ENCODE data around the gene PYGO2.

PYGO2 gene, protein sequence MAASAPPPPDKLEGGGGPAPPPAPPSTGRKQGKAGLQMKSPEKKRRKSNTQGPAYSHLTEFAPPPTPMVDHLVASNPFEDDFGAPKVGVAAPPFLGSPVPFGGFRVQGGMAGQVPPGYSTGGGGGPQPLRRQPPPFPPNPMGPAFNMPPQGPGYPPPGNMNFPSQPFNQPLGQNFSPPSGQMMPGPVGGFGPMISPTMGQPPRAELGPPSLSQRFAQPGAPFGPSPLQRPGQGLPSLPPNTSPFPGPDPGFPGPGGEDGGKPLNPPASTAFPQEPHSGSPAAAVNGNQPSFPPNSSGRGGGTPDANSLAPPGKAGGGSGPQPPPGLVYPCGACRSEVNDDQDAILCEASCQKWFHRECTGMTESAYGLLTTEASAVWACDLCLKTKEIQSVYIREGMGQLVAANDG

DNA sequence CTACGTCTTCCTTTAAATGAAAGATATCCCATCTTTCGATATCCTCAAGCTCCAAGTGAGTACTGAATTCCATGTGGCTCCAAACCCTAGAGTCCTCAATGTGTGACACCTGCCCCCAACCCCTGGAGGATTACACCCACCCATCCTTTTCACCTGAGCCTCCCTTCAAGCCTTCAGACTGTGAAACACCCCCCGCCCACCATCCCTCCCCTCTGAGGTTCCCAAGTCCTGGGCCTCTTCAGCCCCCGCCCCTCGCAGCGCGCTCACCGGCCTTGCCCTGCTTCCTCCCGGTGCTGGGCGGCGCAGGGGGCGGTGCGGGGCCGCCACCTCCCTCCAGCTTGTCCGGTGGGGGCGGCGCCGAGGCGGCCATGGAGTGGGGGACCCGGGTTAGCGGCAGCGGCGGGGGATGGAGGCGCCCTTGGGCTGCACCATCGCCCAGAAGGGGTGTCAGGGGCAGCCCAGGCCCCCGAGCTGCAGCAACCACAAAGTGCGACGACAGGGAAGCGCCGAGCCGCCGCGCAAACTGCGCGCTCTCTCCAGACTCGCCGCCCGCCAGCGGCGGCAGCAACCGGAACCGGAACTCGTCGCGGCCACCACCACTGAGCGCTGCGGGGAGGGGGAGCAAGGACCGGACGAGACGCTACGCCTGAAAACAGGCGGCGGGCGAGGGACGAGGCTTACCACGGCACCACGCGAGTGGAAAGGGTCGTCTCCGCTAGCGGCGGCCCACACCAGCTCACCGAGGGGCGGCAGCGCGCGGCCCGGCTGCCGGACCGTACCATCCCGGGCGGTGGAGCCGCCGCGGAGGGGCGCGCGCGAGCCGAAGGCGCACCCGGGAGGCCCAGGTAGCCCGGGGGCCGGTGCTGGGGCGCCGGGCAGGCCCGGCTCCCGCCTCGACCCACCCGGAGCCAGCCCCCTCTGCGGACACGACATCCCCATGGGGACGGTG is at the start of gene PYGO2:
PYGO2 (minus strand) TSS at position 576 of the 949 bp plus-strand sequence; CDS start at position 370, 206 bp downstream.
- Mint-ChIP-seq H3K9me3 (ENCODE audit: low read depth) (no peaks in the 10 kb centered on the region), H3K36me3 (no peaks in the 10 kb centered on the region), H3K27ac (peak within 1 kb of the TSS; percentile 92), H3K27me3 (no peaks in the 10 kb centered on the region), H3K4me3 (peak within 1 kb of the TSS; percentile 97), H3K4me1 (ENCODE audit: low read depth) (peaks cover 36% of the 10 kb centered on the region)

DNA sequence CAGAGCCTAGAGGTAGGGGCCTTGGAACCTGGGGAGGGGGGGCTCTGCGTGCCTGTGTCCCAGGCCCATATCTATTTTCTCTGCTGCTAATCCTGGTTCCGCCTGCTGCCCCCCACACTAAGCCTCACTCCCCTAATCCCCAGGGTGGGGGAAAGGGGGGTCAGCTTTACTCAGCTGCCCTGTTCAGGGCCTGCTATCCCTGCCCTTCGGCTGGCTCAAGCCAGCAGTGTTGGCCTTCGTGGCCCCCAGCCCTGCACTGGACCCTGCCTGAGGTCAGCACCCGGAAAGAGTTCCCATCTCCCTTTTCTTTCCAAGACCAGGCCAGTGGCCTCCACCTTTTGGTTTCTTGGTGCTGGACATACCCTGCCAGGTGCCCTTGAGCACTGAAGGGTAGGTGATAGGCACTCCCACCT is 49.4 kb upstream of the PYGO2 start:
- Mint-ChIP-seq H3K9me3 (ENCODE audit: low read depth) (no peaks in the 10 kb centered on the region), H3K27me3 (no peaks in the 10 kb centered on the region), H3K27ac (no peak overlapping the region), H3K36me3 (no peaks in the 10 kb centered on the region), H3K4me3 (no peak overlapping the region), H3K4me1 (ENCODE audit: low read depth) (peaks cover 65% of the 10 kb centered on the region)

DNA sequence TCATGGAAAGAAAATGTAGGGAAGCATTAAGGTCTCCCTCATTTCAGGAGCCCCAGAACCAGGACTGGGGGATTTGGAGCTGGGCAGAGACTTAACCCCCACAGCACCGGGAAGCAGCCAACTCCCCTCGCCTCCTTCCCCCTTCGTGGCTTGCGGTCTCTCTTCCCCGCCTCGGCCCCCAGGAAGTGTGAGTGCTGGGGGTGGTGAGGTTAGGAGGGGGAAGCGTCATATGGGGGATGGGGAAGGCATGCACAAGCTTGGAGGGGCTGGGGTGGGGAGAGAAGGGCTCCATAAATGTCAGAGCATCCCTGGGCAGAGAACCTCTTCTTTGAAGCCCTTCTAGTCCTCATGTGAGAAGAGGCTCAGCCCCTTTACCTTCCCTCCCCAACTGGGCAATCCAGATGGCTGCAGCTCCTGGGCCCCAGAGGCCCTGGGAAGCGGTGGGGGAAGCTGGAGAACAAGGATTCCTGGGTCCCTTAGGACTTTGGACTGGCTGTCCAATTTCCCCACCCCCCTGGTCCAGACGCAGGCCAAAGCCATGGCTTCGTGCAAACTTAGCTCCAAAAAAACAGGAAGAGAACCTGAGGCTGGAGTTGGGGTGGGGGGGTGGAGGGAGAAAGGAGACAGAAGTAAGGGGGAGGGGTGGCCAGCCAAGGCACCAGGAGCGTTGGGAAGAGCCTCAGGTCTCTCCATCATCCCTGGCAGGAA is 48.8 kb upstream of the PYGO2 start:
- Mint-ChIP-seq H3K9me3 (ENCODE audit: low read depth) (no peaks in the 10 kb centered on the region), H3K4me3 (peak overlapping the region; percentile 76), H3K36me3 (no peaks in the 10 kb centered on the region), H3K27ac (peak overlapping the region; percentile 50), H3K27me3 (no peaks in the 10 kb centered on the region), H3K4me1 (ENCODE audit: low read depth) (peaks cover 65% of the 10 kb centered on the region)

DNA sequence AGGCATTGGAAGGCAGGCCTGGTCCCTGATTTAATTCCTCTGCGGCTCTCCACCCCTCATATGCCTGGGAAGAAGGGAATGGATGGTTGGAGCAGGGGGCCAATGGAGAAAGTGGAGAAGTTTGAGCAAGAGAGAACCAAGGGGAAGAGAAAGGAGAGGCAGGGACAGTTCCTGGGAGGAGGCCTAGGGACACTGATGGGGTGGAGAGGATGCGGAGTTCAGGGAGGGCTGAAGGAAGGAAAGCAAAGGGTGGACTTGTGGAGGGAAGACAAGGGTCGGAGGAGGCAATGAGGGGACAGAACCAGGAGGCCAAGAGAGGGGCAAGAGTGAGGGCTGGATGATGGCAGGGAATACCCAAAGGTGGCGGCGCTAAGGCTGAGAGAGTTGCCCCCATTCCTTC is 48.2 kb upstream of the PYGO2 start:
- H3K4me3 Mint-ChIP-seq = peak overlapping the region; percentile 76
- H3K4me1 Mint-ChIP-seq (ENCODE audit: low read depth) = peaks cover 68% of the 10 kb centered on the region
- peak overlapping the region; percentile 50 for H3K27ac Mint-ChIP-seq
- no peaks in the 10 kb centered on the region for H3K36me3 Mint-ChIP-seq
- no peaks in the 10 kb centered on the region for H3K27me3 Mint-ChIP-seq
- H3K9me3 Mint-ChIP-seq (ENCODE audit: low read depth) = no peaks in the 10 kb centered on the region

DNA sequence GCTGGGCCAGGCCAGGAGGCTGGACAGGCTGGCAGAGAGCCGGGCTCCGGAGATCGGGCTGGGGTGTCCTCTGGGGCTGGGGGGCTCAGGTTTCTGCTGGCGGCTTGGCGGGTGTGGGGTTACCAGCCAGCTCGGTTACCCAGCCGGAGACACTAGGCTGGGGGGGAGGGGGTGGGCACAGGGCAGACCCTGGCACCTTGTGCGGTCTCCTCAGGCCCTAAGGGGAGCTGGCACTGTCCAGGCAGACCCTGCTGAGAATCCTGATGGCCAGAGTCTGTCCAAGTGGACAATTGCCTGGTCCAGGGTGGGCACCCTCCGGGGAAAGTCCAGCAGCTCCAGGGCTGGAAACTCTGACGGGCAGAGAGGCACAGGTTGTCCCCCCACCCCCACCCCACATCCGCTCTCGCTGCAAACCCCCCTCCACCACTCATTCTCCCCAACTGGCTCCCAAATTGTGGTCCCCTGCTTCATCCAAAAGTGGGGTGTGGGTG is 47.7 kb upstream of the PYGO2 start:
- no peak overlapping the region for H3K4me3 Mint-ChIP-seq
- no peaks in the 10 kb centered on the region for H3K9me3 Mint-ChIP-seq (ENCODE audit: low read depth)
- peaks cover 68% of the 10 kb centered on the region for H3K4me1 Mint-ChIP-seq (ENCODE audit: low read depth)
- H3K36me3 Mint-ChIP-seq = no peaks in the 10 kb centered on the region
- H3K27ac Mint-ChIP-seq = peak overlapping the region; percentile 50
- no peaks in the 10 kb centered on the region for H3K27me3 Mint-ChIP-seq

DNA sequence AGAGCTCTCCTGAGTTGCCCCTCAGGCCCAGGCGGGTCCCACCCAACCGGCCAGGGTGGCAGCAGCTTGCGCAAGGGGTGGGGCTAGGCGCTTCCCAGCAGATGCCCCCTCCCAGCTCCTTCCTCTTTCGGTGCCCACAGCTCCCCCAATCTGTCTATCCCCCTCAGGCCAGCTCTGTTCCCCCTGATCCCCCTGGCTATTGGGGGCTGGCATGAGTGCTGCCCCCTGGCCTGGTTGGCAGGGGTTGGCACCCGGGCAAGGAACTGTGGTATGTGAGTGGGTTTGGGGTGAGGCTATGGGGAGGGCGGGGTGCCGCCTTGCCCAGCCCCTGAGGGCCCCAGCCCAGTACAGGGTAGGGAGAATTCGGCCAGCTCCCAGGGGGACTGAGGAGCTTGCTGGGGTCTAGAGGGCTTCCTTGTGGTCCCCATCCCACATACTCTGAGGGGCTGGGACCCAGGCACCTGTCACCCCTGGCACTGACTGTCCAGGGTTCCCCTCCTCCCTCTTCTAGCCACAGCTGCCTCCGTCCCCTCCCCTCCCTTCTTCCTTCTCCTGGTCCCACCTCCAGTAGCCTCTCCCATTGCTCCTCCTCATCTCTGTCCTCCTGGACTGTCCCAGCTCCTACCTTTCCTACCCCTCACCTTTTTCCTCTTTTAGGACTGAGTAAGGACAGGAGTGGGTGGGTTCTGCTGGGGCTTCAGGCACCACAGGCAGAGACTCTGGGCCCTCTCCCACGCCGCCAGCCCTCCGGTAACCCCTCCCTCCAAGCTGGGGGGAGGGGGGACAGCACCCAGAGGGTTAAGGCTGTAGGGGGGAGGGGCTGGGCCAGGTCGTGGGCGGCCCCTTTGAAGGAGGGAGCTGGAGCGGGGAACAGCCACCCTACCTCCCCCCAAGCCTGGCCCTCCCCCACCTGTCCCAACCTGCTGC is 46.7 kb upstream of the PYGO2 start:
- no peak overlapping the region for H3K27ac Mint-ChIP-seq
- H3K27me3 Mint-ChIP-seq = no peaks in the 10 kb centered on the region
- no peaks in the 10 kb centered on the region for H3K9me3 Mint-ChIP-seq (ENCODE audit: low read depth)
- H3K4me1 Mint-ChIP-seq (ENCODE audit: low read depth) = peaks cover 67% of the 10 kb centered on the region
- H3K36me3 Mint-ChIP-seq = no peaks in the 10 kb centered on the region
- no peak overlapping the region for H3K4me3 Mint-ChIP-seq

DNA sequence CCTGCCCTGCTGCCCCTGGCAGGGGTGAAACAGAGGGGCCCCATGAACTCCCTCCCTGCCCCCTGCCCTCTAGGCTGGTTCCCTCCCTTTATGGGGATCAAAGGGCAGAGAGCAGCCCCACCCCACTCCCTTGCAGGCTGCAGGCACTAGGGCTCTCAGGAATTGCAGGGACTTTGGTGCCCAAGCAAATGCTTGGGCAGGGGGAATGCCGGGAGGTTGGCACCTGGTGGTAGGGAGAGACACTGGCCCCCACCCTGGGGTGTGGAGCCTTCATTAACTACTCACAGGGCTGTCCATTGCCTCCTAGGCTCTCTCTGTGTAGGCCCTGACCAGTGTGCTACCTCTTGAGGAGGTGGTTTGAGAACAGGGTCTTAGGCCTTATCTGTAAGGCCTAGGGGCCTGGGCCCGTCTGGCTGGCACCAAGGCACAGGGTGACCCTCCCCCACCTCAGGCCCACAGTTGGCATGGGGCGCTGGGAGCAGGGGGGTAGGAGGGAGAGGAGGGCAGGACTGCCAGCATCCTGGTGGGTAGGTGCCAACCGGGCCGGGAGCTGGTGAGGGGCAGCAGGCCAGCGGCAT is 45.8 kb upstream of the PYGO2 start:
- H3K4me3 Mint-ChIP-seq = no peak overlapping the region
- peaks cover 61% of the 10 kb centered on the region for H3K4me1 Mint-ChIP-seq (ENCODE audit: low read depth)
- H3K27me3 Mint-ChIP-seq = no peaks in the 10 kb centered on the region
- H3K36me3 Mint-ChIP-seq = no peaks in the 10 kb centered on the region
- no peaks in the 10 kb centered on the region for H3K9me3 Mint-ChIP-seq (ENCODE audit: low read depth)
- no peak overlapping the region for H3K27ac Mint-ChIP-seq

DNA sequence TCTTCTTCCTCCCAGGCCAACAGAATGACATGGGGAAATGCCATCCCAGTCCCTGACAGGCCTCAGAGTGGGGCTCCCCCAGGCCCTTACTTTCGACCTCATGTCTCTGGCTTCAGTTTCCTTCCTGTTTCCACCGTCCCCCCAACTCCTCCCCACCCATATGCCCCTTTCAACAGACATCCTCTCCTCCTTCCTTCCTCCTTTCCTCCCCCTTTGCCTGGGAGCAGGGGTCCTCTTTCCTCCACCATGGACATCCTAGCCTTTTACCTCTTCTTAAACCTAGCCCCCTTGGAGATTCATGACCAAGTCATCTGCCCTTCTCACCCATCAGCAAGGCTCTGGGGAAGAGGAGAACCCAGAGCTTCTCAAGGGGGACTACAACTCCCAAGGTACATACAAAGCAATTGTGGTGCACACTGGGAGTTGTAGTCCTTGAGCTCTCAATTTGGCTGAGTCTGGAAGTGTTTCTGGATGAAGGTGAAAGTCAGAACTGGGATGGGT is 45.1 kb upstream of the PYGO2 start:
- Mint-ChIP-seq H3K27ac (peak overlapping the region; percentile 83), H3K9me3 (ENCODE audit: low read depth) (no peaks in the 10 kb centered on the region), H3K36me3 (no peaks in the 10 kb centered on the region), H3K4me3 (peak overlapping the region; percentile 70), H3K27me3 (no peaks in the 10 kb centered on the region), H3K4me1 (ENCODE audit: low read depth) (peaks cover 57% of the 10 kb centered on the region)

DNA sequence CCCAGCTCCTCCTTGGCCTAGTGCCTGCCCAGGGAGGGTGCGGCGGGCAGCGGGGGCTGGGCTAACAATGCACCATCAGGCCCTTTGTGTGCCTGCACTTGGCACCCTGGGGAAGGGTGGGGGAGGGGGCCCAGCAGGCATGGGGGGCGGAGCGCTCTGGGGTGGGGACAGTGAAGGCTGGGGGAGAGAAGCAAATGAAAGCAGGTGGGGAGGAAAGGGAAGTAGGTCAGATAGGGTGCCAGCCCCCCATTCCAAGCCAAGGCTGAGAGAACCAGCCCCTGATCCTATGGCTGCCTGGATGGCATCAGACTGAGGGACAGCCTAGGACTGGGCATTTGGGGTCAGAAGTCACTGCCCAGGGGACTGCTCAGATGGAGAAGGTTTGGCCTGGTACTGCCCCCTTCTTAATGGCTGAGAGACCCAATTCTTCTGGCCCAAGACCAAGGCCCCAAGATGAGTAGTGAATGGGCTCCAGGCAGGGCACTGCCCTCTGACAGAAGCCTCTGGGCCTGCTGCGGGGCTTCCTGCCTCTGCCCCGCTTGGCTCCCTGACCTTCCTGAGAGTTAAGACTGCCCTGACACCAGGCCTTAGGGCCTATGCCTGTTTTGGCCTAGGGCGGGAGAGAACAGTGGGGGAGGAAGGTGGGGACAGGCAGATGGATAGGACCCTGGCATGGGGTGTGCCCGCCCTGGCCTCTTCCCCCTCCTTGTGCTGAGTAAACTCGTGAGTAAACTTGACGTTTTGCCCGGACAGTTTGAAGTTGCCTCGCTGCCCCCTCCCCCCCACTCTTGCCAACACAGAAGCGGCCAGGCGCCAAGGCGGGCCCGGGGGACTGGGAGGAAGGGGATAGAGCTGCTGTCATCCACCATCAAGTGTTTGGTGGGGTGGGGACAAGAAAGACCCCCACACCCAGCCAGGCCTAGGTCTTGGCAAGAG is 43.8 kb upstream of the PYGO2 start:
- no peaks in the 10 kb centered on the region for H3K27me3 Mint-ChIP-seq
- H3K4me3 Mint-ChIP-seq = no peak overlapping the region
- H3K36me3 Mint-ChIP-seq = no peaks in the 10 kb centered on the region
- H3K27ac Mint-ChIP-seq = peak overlapping the region; percentile 83
- H3K9me3 Mint-ChIP-seq (ENCODE audit: low read depth) = no peaks in the 10 kb centered on the region
- H3K4me1 Mint-ChIP-seq (ENCODE audit: low read depth) = peaks cover 51% of the 10 kb centered on the region

DNA sequence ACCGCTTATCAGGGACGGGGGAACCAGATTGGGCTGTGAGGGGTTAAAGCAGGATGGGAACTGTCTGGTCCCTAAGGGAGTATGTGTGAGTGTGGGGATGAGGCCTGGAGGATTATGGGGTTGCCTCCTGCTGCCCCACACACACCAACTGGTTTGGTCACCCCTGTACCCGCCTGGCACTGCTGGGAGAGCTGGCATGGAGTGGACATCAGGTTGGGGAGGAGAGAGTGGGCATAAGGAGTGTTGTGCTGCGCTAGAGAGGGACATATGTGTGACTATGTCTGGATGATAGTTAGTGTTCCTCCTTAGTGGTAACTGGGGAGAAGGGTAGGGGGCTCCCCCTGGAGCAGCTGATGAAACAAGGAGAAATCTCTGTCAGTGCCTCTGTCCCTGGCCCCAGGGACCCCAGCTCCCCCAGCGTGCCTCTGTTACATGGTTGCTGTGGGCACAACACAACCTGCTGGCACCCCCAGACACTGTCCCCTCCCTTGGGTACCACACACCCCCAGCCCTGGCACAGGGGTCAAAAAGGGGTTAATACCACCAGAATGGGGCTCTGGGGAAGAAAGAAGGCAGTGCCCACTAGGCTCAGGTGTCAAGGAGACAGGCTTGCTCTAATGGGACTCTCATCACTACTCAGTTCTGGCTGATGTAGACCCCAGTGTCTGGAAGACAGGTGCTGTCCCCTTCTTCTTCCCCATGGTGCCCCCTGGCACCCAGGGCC is 42.9 kb upstream of the PYGO2 start:
- no peaks in the 10 kb centered on the region for H3K9me3 Mint-ChIP-seq (ENCODE audit: low read depth)
- no peaks in the 10 kb centered on the region for H3K27me3 Mint-ChIP-seq
- peaks cover 48% of the 10 kb centered on the region for H3K4me1 Mint-ChIP-seq (ENCODE audit: low read depth)
- peak overlapping the region; percentile 79 for H3K4me3 Mint-ChIP-seq
- no peaks in the 10 kb centered on the region for H3K36me3 Mint-ChIP-seq
- peak overlapping the region; percentile 77 for H3K27ac Mint-ChIP-seq

DNA sequence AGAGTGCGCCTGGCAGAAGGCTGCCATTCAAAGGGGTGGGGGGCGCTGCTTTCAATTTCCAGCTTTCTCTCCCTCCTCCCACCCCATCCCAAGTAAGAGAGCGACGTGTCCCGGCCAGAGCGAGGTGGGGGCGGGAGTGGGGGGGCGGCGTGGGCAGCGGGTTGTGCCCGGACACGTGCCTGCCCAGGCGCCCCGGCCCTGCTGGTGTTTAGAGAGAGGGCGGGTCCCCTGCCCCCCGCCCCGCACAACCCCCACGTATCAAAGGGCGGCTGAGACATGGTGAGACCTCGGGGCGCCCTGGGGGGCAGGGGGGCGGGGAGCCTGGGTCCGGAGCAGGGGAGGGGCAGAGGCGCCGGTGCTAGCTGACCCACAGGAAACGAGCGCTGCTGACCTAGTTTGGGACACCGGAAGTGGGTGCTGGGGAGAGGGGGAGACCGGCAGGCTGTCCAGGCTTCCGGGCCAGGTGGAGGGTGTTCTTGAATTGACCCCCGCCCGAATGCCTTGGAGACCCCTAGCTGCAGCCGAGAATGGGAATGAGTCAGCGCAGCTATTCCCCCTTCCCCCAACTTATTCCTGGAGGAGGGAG is 42.3 kb upstream of the PYGO2 start:
- peak overlapping the region; percentile 81 for H3K27ac Mint-ChIP-seq
- H3K4me3 Mint-ChIP-seq = peak overlapping the region; percentile 90
- no peaks in the 10 kb centered on the region for H3K27me3 Mint-ChIP-seq
- H3K9me3 Mint-ChIP-seq (ENCODE audit: low read depth) = no peaks in the 10 kb centered on the region
- no peaks in the 10 kb centered on the region for H3K36me3 Mint-ChIP-seq
- H3K4me1 Mint-ChIP-seq (ENCODE audit: low read depth) = peaks cover 50% of the 10 kb centered on the region
